Activated CD8-positive, alpha-beta memory T cell treated with anti-CD3 and anti-CD28 coated beads for 36 hours (primary cell): Measurements from ENCODE around the gene MRPL46. TPM values are rescaled to one million over a fixed set of nuclear protein-coding genes. Genes with fewer than 3 reads are reported as not detected.
"Not testable (repeated sequence)": the region's sequence is repeated elsewhere in the genome, so short reads cannot be mapped to it uniquely, and the experiment has no call there.

Experiments used
- CTCF ChIA-PET: fragments of 350-600 bp; sonication (Branson Sonifier 250); formaldehyde crosslinking; loops from one replicate; lab custom pipeline; 2021; ENCODE audit warnings: antibody characterized with exemption; lab: Charles Lee
- POLR2A ChIA-PET: fragments of 350-600 bp; sonication (Branson Sonifier 250); formaldehyde crosslinking; loops from one replicate; lab custom pipeline; 2021; ENCODE audit warnings: antibody characterized with exemption; lab: Charles Lee
- total RNA-seq, 2 experiments: library from RNA; stranded (reverse); gene quantifications; one replicate each; pipeline ENCODE4 v1.2.3, GENCODE V29; 2021

The MRPL46 gene
- total RNA-seq, 2 experiments from 2014 or later, result 46.9 to 48.5 TPM

DNA sequence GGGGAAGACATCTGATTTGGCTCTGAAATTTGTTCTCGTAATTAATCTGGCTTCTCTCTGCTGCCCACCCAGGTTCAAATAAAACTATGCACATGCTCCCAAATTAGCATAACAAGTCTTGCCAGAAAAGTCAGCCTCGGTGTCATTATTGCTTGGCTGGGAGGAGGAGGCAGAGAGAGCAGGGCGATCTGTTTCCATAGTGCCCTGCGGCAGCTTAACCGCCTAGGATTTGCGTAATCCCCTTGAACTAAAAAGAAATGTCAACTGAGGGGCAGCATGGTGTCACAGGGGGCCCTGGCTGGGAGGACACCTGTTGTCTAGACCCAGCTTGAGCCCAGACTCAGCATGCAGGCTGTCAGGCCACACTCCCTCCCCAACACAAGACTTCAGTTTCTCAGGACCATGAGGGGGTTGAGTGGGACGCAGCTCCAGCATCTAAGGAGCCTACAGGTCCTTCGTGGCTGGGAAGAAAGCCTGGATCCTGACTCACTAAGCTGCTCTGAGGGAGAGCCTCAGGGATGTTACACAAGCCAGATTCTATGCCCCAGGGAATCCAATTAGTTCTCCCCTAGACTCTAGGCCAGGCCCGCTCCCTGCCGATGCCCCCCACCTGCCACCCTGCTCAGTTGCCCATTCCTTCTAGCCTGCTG is 17.6 kb upstream of the MRPL46 start:
- ChIA-PET POLR2A (no interaction called here), CTCF (no interaction called here)

DNA sequence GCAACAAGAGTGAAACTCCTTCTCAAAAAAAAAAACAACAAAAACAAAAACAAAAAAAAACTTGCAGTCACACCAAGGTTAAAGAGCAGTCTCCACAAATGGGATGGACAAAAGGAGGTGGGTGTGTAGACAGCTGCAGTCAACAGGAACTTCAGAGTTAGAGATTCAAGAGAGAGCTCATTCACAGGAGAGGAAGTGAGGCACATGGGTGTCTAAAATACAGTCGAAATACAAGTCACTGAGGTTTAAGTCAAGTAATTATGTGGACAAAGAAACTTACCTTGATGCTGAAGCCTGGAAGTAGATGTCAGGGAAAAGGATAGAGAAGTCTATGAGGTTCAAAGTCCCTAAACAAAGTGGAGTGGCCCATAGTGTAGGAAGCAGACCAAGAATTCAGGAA is 15.1 kb upstream of the MRPL46 start:
- CTCF ChIA-PET, result no interaction called here
- POLR2A ChIA-PET, result no interaction called here

DNA sequence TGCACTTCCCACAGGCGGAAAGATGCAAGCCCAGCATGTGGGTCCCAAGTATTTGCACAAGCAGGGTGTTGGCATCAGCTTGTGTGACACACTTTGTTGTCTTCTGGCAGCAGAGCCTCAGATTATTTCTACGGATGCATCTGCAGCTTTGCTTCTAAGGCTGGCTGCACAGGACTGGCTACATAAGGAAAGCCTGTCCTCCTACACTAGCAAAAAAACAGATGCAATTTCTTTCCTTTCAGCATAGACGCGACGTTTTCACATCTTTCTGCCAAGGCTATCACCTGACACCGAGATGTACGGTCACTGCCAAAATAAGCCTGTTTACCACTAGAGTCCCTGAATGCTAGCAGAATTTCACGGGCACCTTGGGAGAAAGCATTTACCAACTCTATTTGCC is 13.8 kb upstream of the MRPL46 start:
- POLR2A ChIA-PET, result no interaction called here

DNA sequence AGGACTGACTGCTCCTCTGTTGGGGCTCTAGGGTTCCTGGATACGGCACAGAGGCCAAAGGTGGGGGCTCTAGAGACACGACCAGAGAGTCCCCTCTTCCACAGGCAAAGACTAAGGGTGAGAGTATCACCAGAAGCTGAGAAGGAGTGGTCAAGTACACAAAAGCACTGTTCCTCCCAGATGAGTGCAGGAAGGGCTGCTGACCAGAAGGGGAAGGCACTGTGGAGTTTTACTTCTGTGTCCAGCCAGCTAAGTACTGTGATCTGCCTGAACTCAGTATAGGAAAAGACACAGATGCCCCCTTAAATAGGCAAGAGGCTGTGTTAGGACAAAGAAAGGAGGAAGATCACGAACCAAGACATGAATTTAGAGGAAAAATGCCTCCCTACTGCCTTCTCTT is 12.0 kb upstream of the MRPL46 start:
- ChIA-PET CTCF (no interaction called here), POLR2A (no interaction called here)

More for the DNA sequence above, 13.8 kb upstream of the MRPL46 start:
- CTCF ChIA-PET, result no interaction called here

DNA sequence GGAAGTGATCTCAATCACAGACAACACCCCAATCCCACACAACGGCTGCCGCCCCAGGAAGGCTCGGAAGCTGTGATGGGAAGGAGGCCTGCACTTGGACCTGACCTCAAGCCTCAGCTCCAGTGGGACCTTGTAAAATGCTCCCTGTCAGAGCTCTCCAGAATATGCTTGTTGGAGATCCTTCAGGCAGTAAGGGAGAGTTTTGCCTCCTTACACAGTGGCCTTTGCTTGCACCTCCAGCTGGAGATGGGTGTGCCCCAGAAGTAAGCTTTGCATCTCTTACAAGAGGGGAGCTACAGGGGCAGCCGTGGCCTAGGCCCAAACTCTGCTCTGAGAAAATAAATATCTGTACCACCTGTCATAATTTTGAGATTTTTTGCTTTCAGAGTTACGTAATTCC is 10.7 kb upstream of the MRPL46 start:
- POLR2A ChIA-PET, result no interaction called here
- CTCF ChIA-PET, result interaction anchor here (0.7 kb wide), 1 partner anchor 34 kb away, joined by 3 read pairs; no protein-coding TSS in a partner anchor

DNA sequence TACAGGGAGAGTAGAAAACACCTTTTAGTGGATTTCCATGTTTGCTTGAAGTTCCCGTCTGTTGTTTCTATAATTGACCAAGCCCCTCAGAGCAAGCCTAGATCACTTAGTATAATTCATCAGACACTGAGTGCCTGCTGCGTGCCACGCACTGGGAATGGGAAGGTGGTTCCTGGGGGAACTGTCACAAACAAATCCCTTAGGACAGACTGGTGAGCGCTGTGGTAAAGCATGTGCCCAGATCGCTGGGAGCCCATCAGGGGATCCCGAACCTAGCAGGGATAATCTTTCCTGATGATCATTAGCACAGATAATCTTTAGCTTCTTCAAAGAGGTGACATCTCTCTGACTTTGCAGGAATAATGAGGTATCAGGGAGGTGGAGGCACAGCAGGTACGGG is 9.9 kb upstream of the MRPL46 start:
- POLR2A ChIA-PET, result no interaction called here

DNA sequence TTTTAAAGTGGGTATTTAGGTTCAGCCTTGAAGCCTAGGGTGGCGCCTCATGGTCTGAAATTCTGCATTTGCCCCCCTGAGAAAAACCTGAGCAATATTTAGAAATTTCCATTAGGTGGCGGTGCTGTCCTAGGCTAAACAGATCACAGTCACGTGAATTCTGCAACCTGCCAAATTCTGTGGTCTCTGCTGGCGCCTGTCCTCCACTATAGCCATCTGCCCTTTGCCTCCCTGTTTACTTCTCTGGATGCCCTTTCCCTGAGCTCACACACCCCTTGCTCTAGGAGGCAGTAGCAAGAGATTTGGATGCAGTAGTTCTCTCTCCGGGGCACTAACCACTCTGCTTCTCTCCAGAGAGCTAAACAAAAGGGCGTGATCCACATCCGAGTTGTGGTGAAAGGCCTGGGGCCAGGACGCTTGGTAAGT is 9.5 kb upstream of the MRPL46 start:
- ChIA-PET POLR2A (no interaction called here), CTCF (interaction anchor here (0.9 kb wide), 1 partner anchor 62 kb away, joined by 3 read pairs; no protein-coding TSS in a partner anchor)

More for the DNA sequence above, 9.9 kb upstream of the MRPL46 start:
- CTCF ChIA-PET, result interaction anchor here (0.9 kb wide), 1 partner anchor 62 kb away, joined by 3 read pairs; no protein-coding TSS in a partner anchor

DNA sequence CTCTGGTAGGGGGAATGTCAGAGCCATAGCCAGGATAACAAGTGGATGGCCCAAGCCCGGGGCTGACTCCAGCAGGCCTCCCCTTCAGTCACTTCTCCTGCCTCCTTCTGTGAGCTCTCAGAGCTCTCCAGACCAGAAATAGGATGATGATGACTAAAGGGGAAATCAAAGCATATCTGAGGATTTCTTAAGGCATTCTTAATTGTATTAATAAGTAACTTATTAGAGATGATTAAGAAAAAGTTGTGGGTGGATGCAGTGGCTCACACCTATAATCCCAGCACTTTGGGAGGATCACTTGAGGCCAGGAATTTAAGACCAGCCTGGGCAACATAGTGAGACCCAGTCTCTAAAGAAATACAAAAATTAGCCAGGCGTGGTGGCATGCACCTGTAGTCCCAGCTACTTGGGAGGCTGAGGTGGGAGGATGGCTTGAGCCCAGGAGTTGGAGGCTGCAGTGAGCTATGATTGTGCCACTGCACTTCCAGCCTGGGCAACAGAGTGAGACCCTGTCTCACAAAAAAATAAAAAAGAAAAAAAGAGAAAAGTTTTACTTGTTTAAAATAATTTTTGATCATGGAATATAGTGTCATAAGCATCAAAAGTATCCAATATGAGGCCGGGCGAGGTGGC is 6.6 kb upstream of the MRPL46 start:
- POLR2A ChIA-PET, result not testable (repeated sequence)
- CTCF ChIA-PET, result interaction anchor here (0.6 kb wide), 1 partner anchor 49 kb away, joined by 3 read pairs; no protein-coding TSS in a partner anchor

DNA sequence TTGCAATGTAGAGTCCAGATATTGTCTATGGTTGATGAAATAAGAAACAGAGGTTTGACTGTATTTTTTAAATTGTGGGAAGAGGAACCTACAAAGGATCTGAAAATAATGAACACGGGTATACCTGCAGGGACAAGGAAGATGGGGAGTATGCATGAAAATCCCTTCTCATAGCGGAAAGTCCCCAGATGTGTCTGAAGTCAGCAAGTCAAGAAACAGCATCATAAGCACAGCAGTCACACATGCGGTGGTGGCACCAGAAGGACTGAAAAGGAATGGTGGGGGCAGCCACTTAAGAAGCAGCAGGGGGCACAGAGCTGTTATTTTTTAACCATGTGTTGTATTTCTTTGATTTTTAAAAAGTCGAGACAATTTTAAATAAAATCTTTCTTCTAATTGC is 5.0 kb upstream of the MRPL46 start:
- POLR2A ChIA-PET, result no interaction called here
- CTCF ChIA-PET, result no interaction called here

DNA sequence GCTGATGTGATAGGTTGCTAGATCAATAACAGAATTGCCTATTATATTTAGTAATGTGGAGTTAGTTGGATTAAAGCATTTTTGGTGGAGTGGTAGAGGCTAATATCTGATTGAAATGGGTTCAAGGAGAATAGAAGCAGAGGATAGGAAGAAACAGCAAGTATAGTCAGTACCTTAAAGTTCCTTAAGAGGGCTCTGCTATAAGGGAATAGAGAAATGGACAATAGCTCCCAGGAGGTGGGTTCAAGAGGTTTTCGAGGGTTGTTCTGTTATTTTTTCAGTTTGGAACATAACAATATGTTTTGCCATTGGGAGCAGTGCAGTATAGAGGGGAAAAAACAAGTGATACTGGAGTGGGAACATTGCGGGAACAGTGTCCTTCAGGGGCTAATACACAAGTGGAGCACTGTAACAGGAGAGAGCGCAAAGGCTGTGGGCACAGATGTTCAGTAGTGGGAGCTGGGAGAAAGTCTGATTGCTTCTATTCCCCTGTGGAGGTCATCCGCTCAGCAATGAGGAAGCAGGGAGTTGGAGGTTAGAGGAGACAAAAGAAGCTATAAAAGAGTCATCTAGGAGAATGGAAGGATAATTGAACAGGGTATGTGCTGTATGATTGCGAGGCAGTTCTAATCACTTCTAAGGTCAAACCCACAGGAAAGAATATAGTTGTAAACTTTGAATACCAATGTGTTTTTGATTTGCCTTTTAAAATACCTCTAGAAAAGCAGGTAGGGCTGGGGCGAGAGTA is 3.6 kb upstream of the MRPL46 start:
- POLR2A ChIA-PET, result interaction anchor here (0.6 kb wide), 1 partner anchor 587 kb away, joined by 3 read pairs; no protein-coding TSS in a partner anchor

DNA sequence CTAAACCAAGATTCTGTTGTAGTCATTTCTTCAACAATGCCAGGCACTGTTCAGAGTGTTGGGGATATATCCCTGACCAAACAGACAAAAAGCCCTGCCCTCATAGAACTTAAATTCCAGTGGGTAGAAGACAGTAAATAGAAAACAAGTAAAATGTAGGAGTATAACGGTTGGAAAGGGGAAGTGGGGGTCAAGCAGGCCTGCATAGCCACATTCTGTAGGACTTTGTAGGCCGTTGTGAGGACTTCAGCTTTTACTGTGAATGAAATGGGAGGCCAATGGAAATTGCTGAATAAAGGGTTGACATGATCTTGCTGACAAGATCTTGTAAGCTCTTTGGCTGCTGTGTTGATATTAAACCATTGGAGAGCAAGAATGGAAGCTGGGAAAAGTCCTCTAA is 2.1 kb upstream of the MRPL46 start:
- CTCF ChIA-PET, result no interaction called here
- POLR2A ChIA-PET, result no interaction called here

More for the DNA sequence above, 3.6 kb upstream of the MRPL46 start:
- CTCF ChIA-PET, result no interaction called here

DNA sequence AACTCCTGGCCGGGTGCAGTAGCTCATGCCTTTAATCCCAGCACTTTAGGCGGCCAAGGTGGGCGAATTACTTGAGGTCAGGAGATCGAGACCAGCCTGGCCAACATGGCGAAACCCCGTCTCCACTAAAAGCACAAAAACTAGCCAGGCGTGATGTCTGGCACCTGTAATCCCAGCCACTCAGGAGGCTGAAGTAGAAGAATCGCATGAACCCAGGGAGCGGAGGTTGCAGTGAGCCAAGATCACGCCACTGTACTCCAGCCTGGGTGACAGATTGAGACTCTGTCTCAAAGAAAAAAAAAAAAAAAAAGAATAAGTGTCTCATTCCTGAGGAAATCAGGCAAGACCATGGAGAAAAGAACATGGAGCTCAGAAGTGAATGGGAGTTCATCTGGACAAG is 1.5 kb upstream of the MRPL46 start:
- CTCF ChIA-PET, result interaction anchor here (2.5 kb wide), 1 partner anchor 13 kb away, joined by 7 read pairs; no protein-coding TSS in a partner anchor
- POLR2A ChIA-PET, result not testable (repeated sequence)

DNA sequence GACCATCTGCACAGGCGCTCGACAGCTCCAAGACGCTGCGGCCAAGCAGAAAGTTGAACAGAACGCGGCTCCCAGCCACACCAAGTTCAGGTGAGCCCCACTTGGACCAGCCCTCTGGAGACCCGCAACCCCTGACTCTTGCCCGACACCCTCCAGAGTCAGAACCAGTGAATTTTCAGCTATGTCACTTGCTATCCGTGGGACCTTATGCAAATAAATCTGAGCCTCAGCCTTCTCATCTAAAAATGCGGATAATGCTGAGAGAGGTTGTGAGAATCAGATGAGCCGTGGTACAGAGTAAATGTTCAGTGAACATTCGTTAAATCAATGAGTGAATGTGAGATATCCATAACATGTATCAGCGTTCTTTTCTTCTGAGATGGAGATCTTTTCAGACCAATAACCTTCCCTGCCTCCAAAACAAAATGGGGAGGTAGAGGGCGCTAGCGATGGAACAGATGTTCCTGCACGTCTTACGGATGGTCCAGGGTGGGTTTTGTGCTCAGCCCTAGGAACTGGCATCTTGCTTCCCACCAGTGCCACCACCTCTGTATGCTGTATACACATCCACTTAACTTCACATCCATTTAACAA is 844 bp upstream of the MRPL46 start:
- ChIA-PET CTCF (interaction anchor here (1.0 to 2.5 kb wide), 4 partner anchors 10 to 190 kb away, joined by 3 to 7 read pairs (median 4); no protein-coding TSS in a partner anchor), POLR2A (interaction anchor here (0.8 to 1.3 kb wide), 3 partner anchors 10 to 181 kb away, joined by 3 to 4 read pairs (median 4); partner anchors contain the start of gene ISG20)

DNA sequence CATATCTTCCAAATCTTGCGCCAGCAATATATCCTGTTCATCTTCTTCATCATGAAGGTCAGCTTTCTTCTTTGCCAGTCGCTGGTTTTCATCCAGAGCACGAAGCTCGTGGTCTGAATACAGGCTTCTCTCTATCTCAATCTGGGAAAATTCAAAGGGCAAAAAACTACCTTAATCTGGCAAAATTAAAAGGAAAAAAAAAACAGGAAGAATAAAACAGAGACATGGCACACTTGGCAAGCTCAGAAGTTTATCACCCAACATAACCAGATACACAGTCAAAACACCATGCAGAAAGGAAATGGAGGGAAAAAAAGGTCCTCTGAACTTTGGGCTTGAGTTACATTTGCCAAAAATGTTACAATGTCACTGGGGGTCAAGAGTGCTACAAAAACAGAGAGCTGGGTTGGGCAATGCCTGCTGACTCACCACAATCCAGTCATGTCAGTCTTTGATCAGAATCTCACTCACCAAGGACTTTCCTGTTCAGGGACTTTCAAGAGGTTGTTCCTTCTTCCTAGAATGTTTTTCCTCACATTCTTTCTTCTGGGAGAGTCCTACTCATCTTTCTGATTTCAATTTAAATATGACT is 1.5 kb downstream of the MRPL46 start:
- ChIA-PET POLR2A (interaction anchor here (0.6 to 0.7 kb wide), 2 partner anchors 87 to 169 kb away, joined by 3 to 4 read pairs; no protein-coding TSS in a partner anchor), CTCF (interaction anchor here (0.6 kb wide), 1 partner anchor 13 kb away, joined by 3 read pairs; no protein-coding TSS in a partner anchor)

DNA sequence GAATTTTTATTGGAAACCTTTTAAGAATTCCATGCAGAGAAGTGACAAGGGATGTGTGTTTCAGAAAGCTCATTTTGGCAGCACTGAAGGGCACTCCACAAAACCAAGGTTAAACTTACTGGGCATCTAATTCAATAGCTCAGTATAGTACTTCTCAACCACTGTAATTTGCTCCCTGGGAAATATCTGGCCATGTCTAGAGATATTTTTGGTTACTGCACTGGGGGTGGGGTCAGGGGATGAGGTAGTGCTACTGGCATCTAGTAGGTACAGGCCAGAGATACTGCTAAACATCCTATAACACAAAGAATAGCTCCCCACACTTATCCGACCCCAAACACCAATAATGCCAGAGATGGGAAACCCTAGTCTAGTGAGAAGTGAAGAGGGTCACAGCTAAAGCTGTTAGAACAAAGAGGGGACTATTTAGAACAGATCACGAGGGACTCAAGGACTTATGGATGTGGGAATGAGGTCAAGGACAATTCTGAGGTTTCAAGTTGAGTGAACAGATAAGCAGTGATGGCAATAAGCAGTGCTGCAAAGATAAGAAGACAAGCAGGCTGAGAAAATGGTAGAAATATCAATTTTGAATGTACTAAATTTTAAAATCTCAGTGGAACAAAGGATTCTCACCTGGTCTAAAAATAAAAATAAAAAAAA is 3.2 kb downstream of the MRPL46 start:
- POLR2A ChIA-PET, result no interaction called here
- CTCF ChIA-PET, result interaction anchor here (0.5 kb wide), 1 partner anchor 1290 kb away, joined by 5 read pairs; no protein-coding TSS in a partner anchor

DNA sequence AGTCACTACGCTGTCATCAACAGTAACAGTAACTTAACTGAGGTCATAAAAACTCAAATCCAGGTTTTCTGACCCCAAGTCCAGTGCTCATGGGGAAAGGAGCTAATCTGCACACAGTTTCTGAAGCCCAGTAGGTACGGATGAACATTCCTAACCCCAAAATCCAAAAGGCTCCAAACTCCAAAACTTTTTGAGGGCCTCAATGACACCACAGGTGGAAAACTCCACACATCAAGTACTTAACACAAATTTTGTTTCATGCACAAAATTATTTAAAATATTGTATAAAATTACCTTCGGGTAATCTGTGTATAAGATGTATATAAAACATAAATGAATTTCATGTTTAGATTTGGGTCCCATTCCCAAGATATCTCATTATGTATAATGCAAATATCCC is 10.5 kb downstream of the MRPL46 start:
- POLR2A ChIA-PET, result interaction anchor here (0.5 kb wide), 1 partner anchor 168 kb away, joined by 3 read pairs; no protein-coding TSS in a partner anchor
- CTCF ChIA-PET, result interaction anchor here (1.2 to 1.3 kb wide), 2 partner anchors 28 to 210 kb away, joined by 3 read pairs; no protein-coding TSS in a partner anchor

DNA sequence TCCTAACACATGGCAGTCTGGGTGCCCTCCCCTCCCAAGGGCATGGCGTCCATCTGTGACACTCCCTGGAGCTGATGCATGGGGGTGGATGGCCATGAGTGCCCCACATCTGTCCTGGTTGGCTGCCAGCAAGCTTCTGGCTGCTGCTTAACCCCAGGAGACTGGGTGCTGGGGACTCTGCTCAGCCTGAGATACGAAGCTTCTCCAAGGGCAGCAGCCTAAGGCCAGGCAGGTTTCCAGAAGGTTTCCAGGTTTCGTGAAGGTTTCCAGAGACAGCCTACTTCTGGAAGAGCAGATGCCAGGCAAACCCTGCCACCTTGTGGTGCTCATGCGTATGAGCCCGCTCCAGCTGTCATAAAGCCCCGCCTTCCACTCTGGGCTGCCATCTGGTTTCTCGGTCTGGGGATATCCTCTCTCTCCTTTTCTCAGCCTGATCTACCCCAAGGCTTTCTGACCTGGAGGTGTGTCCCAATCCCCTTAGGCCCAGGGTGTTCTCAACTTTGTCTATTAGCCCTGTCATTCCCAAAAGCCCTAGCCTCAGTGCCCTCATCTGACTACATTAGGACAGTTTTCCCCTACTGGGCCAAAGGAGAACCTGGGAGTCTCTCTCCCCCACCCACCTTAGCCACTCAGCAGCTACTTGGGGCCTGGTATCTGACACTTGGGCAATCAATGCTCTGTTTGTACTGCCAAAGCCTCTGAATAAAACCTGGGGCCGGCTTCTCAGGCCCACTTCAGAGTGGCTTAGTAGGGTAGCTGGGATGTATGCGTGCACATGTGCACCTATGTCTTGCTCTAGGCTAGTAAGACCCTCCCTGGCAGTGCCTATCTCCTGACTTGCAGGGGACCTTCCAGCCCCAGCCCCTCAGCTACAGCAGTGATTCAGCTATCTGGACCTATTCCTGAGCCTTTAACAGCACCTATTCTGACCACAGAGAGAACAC is 12.0 kb downstream of the MRPL46 start:
- ChIA-PET POLR2A (no interaction called here), CTCF (interaction anchor here (1.0 to 2.4 kb wide), 6 partner anchors 13 to 209 kb away, joined by 3 to 7 read pairs (median 3); partner anchors contain the start of genes MRPL46 and MRPS11)
